ENCODE results near the gene ASB18. TPM values are rescaled to one million over a fixed set of nuclear protein-coding genes. Genes with fewer than 3 reads are reported as not detected.
A peak's percentile ranks its signal among the peaks of the same experiment; 100 is the strongest.

Gene ASB18
- total and polyA plus RNA-seq, 2 of the 13 experiments (the other 11 are each of a cell fraction or from before 2014, with no cell fraction given): not detected

- TF ChIP-seq HOMEZ (CRISPR knock-in tag; IDR thresholded peaks at IDR 0.05; ENCODE audit: low read depth): no peak
- TF ChIP-seq MZF1 (CRISPR knock-in tag; IDR thresholded peaks at IDR 0.05; ENCODE audit: borderline replicate concordance): no peak
- TF ChIP-seq ZMAT5 (CRISPR knock-in tag; IDR thresholded peaks at IDR 0.05; ENCODE audit: borderline replicate concordance, low read depth): no peak
- no peak for TF ChIP-seq BCLAF1 (IDR thresholded peaks at IDR 0.05)
- TF ChIP-seq ZNF337 (CRISPR knock-in tag; IDR thresholded peaks at IDR 0.05; ENCODE audit: borderline replicate concordance, low read depth): no peak
- no peak for TF ChIP-seq ZNF770 (CRISPR knock-in tag; IDR thresholded peaks at IDR 0.05)
- TF ChIP-seq MATR3 (CRISPR knock-in tag; IDR thresholded peaks at IDR 0.05): no peak
- TF ChIP-seq ZMYM4 (CRISPR knock-in tag; IDR thresholded peaks at IDR 0.05): peak; percentile 36; the same call in 1 of the 2 replicates
- no peak for TF ChIP-seq ZNF792 (CRISPR knock-in tag; IDR thresholded peaks at IDR 0.05)
- no peak for TF ChIP-seq FOXM1 (CRISPR knock-in tag; IDR thresholded peaks at IDR 0.05)
- no peak for TF ChIP-seq ZNF761 (CRISPR knock-in tag; conservative IDR thresholded peaks at IDR 0.05)
- peak; percentile 88 for TF ChIP-seq CTCF (CRISPR knock-in tag; IDR thresholded peaks at IDR 0.05)
- no peak for TF ChIP-seq EP300 (IDR thresholded peaks at IDR 0.05; ENCODE audit: low read depth in 2 of 2, low read length in 2 of 2)
- TF ChIP-seq EP300 (CRISPR knock-in tag; IDR thresholded peaks at IDR 0.05; ENCODE audit: borderline replicate concordance): no peak
- no peak for TF ChIP-seq NFRKB (IDR thresholded peaks at IDR 0.05)
- peak; percentile 36 for TF ChIP-seq ASH2L (IDR thresholded peaks at IDR 0.05; ENCODE audit: insufficient read length, low read depth, low read length)
- TF ChIP-seq SMARCC2 (IDR thresholded peaks at IDR 0.05): no peak
- no peak for TF ChIP-seq NFKB2 (CRISPR knock-in tag; IDR thresholded peaks at IDR 0.05; ENCODE audit: borderline replicate concordance)
- no peak for TF ChIP-seq ZBTB3 (CRISPR knock-in tag; IDR thresholded peaks at IDR 0.05; ENCODE audit: borderline replicate concordance, low read depth)
These were observed 86.0 kb downstream of the ASB18 start (continued) for GRCh38 chr2:236177967-236178889.
